K562 (cell line): ENCODE results near the gene CCDC78. TPM values are rescaled to one million over a fixed set of nuclear protein-coding genes. Genes with fewer than 3 reads are reported as not detected.

Experiments used
- ARID1B ChIP-seq: fragments of 450-650 bp; IDR thresholded peaks from 2 replicates; pipeline ENCODE4 v1.6.1; 2016; ENCODE audit warnings: antibody characterized with exemption, mild to moderate bottlenecking, inconsistent platforms
- EGR1 ChIP-seq: fragments of 450-650 bp; conservative IDR thresholded peaks from 2 replicates; pipeline ENCODE4 v1.6.1; 2017; ENCODE audit warnings: mild to moderate bottlenecking
- ESRRA ChIP-seq: fragments of 450-650 bp; IDR thresholded peaks from 2 replicates; pipeline ENCODE4 v1.6.1; 2014; ENCODE audit warnings: low read depth, mild to moderate bottlenecking, moderate library complexity, borderline replicate concordance
- GABPA ChIP-seq: fragments of 200-800 bp; sonication (Bioruptor generic); conservative IDR thresholded peaks from 2 replicates; pipeline ENCODE4 v1.6.1; 2016; ENCODE audit warnings: low read depth, missing genetic modification characterization, missing compliant biosample characterization
- HDAC1 ChIP-seq, 2 experiments: fragments of 450-650 bp; IDR thresholded peaks; 2 replicates each; pipeline ENCODE4 v1.6.1; 2016 to 2017; ENCODE audit warnings: inconsistent platforms in 1 of 2, mild to moderate bottlenecking in 1 of 2, moderate library complexity in 1 of 2
- KDM2B ChIP-seq: fragments of 250-450 bp; sonication (Bioruptor Pico); IDR thresholded peaks from 2 replicates; pipeline ENCODE4 v1.8.0; 2021; ENCODE audit warnings: mild to moderate bottlenecking, moderate library complexity
- KHSRP ChIP-seq: fragments of 450-650 bp; IDR thresholded peaks from 2 replicates; pipeline ENCODE4 v1.6.1; 2017
- MTA1 ChIP-seq: fragments of 450-650 bp; IDR thresholded peaks from 2 replicates; pipeline ENCODE4 v1.6.1; 2017; ENCODE audit warnings: borderline replicate concordance
- MTA3 ChIP-seq: fragments of 450-650 bp; formaldehyde crosslinking; IDR thresholded peaks from 2 replicates; pipeline ENCODE4 v1.6.1; 2017; ENCODE audit warnings: mild to moderate bottlenecking, borderline replicate concordance
- PCBP1 ChIP-seq: fragments of 200-400 bp; formaldehyde crosslinking; IDR thresholded peaks from 2 replicates; pipeline ENCODE4 v1.6.1; 2018; ENCODE audit warnings: mild to moderate bottlenecking, low read depth, low read length; ENCODE audit not compliant: poor library complexity, severe bottlenecking
- RB1 ChIP-seq: fragments of 450-650 bp; IDR thresholded peaks from 2 replicates; pipeline ENCODE4 v1.6.1; 2017; ENCODE audit warnings: low read depth, mild to moderate bottlenecking
- RBM17 ChIP-seq: fragments of 200-400 bp; formaldehyde crosslinking; IDR thresholded peaks from 2 replicates; pipeline ENCODE4 v1.6.1; 2017; ENCODE audit warnings: low read depth, mild to moderate bottlenecking, low read length, borderline replicate concordance
- RBM25 ChIP-seq: fragments of 200-400 bp; formaldehyde crosslinking; IDR thresholded peaks from 2 replicates; pipeline ENCODE4 v1.6.1; 2018; ENCODE audit warnings: low read length, low read depth, moderate library complexity; ENCODE audit not compliant: severe bottlenecking
- SAFB ChIP-seq: fragments of 200-400 bp; formaldehyde crosslinking; IDR thresholded peaks from 2 replicates; pipeline ENCODE4 v1.6.1; 2017; ENCODE audit warnings: low read depth, low read length, borderline replicate concordance
- SMAD2 ChIP-seq: fragments of 150-350 bp; IDR thresholded peaks from 2 replicates; pipeline ENCODE4 v1.6.1; 2014; ENCODE audit warnings: low read depth, mild to moderate bottlenecking, low read length
- ZKSCAN8 ChIP-seq: fragments of 200-800 bp; sonication (Bioruptor generic); IDR thresholded peaks from 2 replicates; pipeline ENCODE4 v1.6.1; 2016; ENCODE audit warnings: missing genetic modification characterization, missing compliant biosample characterization
- ZNF431 ChIP-seq: sonication (generic); formaldehyde crosslinking; IDR thresholded peaks from 2 replicates; pipeline ENCODE4 v1.8.0; 2022; ENCODE audit warnings: mild to moderate bottlenecking, missing genetic modification reagents
- polyA plus RNA-seq, 8 experiments: library from polyadenylated mRNA; depleted of rRNA in 4 of 8; stranded (reverse) in 5 of 8; unstranded in 3 of 8; fragments of >200 nt; fragmentation: Nextera tagmentation in 2 of 8; fragmentation: Illumina TruSeq in 1 of 8; extraction: Ambion mirVana in 2 of 8; extraction: Trizol in 1 of 8; gene quantifications; 2 replicates each; pipeline versions ENCODE4 v1.2.1 to v1.2.3, GENCODE V29; 2011 to 2014; ENCODE audit warnings: inconsistent platforms in 1 of 8, missing spikeins in 1 of 8
- total RNA-seq, 7 experiments: library from RNA; depleted of rRNA in 6 of 7; stranded (reverse); fragments of >200 nt in 6 of 7; fragmentation: Illumina TruSeq in 2 of 7; extraction: Trizol in 2 of 7; gene quantifications; 2 replicates each; pipeline versions ENCODE4 v1.2.1 to v1.2.3, GENCODE V29; 2011 to 2021; ENCODE audit warnings: low replicate concordance in 1 of 7
- TF ChIP-seq, protein P1 (sequence below): fragments of 450-650 bp; conservative IDR thresholded peaks from 2 replicates; pipeline ENCODE4 v1.6.1; 2016; ENCODE audit warnings: missing genetic modification characterization, low read depth, mild to moderate bottlenecking, missing compliant biosample characterization, moderate library complexity
- TF ChIP-seq, protein P2 (sequence below), 2 experiments: fragments of 450-650 bp; conservative IDR thresholded peaks; 2 replicates each; pipeline ENCODE4 v1.6.1; 2017; ENCODE audit warnings: mild to moderate bottlenecking in 2 of 2, moderate library complexity in 2 of 2
- TF ChIP-seq, protein P3 (sequence below): fragments of 150-350 bp; conservative IDR thresholded peaks from 2 replicates; pipeline ENCODE4 v1.6.1; 2014; ENCODE audit warnings: low read length

Gene CCDC78
- total and polyA plus RNA-seq, 9 of the 15 experiments (the other 6 are each of a cell fraction or from before 2014, with no cell fraction given), result 0.24 to 17.7 (median 2.9) TPM

DNA sequence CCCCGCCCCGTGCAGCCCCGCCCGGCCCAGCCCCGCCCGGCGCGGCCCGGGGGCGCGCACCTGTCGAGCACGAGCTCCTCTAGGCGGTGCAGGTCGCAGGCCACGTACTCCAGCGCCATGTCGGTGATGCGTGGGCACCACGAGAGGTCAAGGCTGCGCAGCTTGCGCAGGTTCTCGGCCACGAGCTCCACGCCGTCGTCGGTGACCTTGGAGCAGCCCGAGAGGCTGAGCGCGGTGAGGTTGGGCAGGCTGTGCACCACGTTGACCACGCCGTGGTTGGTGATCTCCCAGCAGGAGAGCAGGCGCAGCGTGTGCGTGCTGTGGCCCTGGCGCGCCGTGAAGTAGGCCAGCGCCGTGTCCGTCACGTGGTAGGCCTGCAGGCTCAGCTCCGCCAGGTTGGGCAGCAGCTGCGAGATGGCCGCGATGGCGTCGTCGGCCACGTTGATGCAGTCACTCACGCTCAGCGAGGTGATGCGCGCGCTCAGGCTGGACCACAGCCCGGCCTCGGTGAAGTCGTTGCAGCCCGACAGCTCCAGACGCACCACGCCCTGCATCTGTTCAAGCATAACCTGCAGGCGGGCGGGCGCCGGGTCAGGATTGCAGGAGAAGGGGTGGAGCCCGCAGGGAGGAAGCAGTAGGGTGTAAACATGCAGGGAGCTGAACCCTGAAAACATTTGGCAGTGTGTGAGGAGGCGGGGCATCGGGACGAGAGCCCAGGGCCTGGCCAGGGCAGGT, 30.7 kb downstream of the CCDC78 start (continued):
- TF ChIP-seq ESRRA, result peak; percentile 70
- TF ChIP-seq KDM2B (CRISPR knock-in tag), result no peak
- no peak for TF ChIP-seq RBM17
- peak; percentile 6; the same call in 1 of the 2 replicates for TF ChIP-seq ARID1B
- peak; percentile 51 for TF ChIP-seq SAFB
- 0 out of 2 replicates have a peak, but pooled peaks have one; percentile 17 for TF ChIP-seq MTA1
- TF ChIP-seq ZKSCAN8 (CRISPR knock-in tag), result no peak
- no peak for TF ChIP-seq PCBP1
- 0 out of 2 replicates have a peak, but pooled peaks have one; percentile 18 for TF ChIP-seq RB1
- TF ChIP-seq, protein P1, sequence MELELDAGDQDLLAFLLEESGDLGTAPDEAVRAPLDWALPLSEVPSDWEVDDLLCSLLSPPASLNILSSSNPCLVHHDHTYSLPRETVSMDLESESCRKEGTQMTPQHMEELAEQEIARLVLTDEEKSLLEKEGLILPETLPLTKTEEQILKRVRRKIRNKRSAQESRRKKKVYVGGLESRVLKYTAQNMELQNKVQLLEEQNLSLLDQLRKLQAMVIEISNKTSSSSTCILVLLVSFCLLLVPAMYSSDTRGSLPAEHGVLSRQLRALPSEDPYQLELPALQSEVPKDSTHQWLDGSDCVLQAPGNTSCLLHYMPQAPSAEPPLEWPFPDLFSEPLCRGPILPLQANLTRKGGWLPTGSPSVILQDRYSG, result peak; percentile 57; the same call in 1 of the 2 replicates
- TF ChIP-seq HDAC1 (IDR thresholded peaks at IDR 0.05), result peak in 1 of 2 experiments; percentile 86; a peak in 2 of 4 replicates
- TF ChIP-seq EGR1, result peak; percentile 31; the same call in 1 of the 2 replicates
- peak; percentile 86 for TF ChIP-seq ZNF431 (CRISPR knock-in tag)
- TF ChIP-seq GABPA (tag), result 0 out of 2 replicates have a peak, but pooled peaks have one; percentile 32
- TF ChIP-seq, protein P2, sequence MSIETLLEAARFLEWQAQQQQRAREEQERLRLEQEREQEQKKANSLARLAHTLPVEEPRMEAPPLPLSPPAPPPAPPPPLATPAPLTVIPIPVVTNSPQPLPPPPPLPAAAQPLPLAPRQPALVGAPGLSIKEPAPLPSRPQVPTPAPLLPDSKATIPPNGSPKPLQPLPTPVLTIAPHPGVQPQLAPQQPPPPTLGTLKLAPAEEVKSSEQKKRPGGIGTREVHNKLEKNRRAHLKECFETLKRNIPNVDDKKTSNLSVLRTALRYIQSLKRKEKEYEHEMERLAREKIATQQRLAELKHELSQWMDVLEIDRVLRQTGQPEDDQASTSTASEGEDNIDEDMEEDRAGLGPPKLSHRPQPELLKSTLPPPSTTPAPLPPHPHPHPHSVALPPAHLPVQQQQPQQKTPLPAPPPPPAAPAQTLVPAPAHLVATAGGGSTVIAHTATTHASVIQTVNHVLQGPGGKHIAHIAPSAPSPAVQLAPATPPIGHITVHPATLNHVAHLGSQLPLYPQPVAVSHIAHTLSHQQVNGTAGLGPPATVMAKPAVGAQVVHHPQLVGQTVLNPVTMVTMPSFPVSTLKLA (conservative IDR thresholded peaks at IDR 0.05), result peak; percentile 33 to 64; a peak in 3 of 4 replicates
- TF ChIP-seq MTA3, result peak; percentile 82; the same call in 1 of the 2 replicates
- no peak for TF ChIP-seq RBM25
- no peak for TF ChIP-seq SMAD2
- TF ChIP-seq KHSRP, result no peak
- TF ChIP-seq, protein P3, sequence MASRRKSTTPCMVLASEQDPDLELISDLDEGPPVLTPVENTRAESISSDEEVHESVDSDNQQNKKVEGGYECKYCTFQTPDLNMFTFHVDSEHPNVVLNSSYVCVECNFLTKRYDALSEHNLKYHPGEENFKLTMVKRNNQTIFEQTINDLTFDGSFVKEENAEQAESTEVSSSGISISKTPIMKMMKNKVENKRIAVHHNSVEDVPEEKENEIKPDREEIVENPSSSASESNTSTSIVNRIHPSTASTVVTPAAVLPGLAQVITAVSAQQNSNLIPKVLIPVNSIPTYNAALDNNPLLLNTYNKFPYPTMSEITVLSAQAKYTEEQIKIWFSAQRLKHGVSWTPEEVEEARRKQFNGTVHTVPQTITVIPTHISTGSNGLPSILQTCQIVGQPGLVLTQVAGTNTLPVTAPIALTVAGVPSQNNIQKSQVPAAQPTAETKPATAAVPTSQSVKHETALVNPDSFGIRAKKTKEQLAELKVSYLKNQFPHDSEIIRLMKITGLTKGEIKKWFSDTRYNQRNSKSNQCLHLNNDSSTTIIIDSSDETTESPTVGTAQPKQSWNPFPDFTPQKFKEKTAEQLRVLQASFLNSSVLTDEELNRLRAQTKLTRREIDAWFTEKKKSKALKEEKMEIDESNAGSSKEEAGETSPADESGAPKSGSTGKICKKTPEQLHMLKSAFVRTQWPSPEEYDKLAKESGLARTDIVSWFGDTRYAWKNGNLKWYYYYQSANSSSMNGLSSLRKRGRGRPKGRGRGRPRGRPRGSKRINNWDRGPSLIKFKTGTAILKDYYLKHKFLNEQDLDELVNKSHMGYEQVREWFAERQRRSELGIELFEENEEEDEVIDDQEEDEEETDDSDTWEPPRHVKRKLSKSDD, result no peak
